Spleen (tissue), 11 donors: ENCODE data around the gene GMCL2. TPM values are rescaled to one million over a fixed set of nuclear protein-coding genes. Genes with fewer than 3 reads are reported as not detected.

ENCODE experiments used
- DNase-seq: peaks from one replicate; pipeline ENCODE4 v3.0.0-alpha.2; 2020
- H3K27ac ChIP-seq, 8 donors: fragments of 200-600 bp; sonication (generic) in 7 of 8; 1 replicate in 4 of 8; 2 replicates in 4 of 8; pipeline versions ENCODE4 v1.5.0 to v1.8.0; 2016 to 2021; ENCODE audit warnings: inconsistent platforms in 4 of 8, mild to moderate bottlenecking in 4 of 8, moderate library complexity in 1 of 8
- H3K27me3 ChIP-seq, 7 donors: fragments of 200-600 bp; sonication (generic) in 6 of 7; replicated peaks in 1 of 7; 1 replicate in 4 of 7; 2 replicates in 3 of 7; pipeline versions ENCODE4 v1.5.0 to v1.8.0; 2016 to 2021; ENCODE audit warnings: inconsistent platforms in 3 of 7, mild to moderate bottlenecking in 1 of 7
- H3K36me3 ChIP-seq, 6 donors: fragments of 200-600 bp; sonication (generic) in 5 of 6; 1 replicate in 4 of 6; 2 replicates in 2 of 6; pipeline versions ENCODE4 v1.5.0 to v1.8.0; 2016 to 2021; ENCODE audit warnings: inconsistent platforms in 2 of 6
- H3K4me1 ChIP-seq, 6 donors: fragments of 200-600 bp; sonication (generic) in 5 of 6; 1 replicate in 3 of 6; 2 replicates in 3 of 6; pipeline versions ENCODE4 v1.5.0 to v1.8.0; 2016 to 2021; ENCODE audit warnings: inconsistent platforms in 3 of 6
- H3K4me3 ChIP-seq, 8 donors: fragments of 200-600 bp; sonication (generic) in 7 of 8; 1 replicate in 4 of 8; 2 replicates in 4 of 8; pipeline versions ENCODE4 v1.5.0 to v1.8.0; 2016 to 2021; ENCODE audit warnings: inconsistent platforms in 4 of 8, mild to moderate bottlenecking in 4 of 8, moderate library complexity in 2 of 8
- H3K9me3 ChIP-seq, 8 donors: fragments of 200-600 bp; sonication (generic) in 7 of 8; 1 replicate in 4 of 8; 2 replicates in 4 of 8; pipeline versions ENCODE4 v1.5.0 to v1.8.0; 2016 to 2021; ENCODE audit warnings: inconsistent platforms in 4 of 8
- POLR2A ChIP-seq, 3 donors: fragments of 450-650 bp; IDR thresholded peaks; one replicate each; pipeline ENCODE4 v1.5.1; 2017; ENCODE audit warnings: antibody characterized with exemption in 3 of 3, mild to moderate bottlenecking in 1 of 3
- POLR2AphosphoS5 ChIP-seq, 3 donors: sonication (generic); formaldehyde crosslinking; IDR thresholded peaks; one replicate each; pipeline ENCODE4 v1.5.1; 2017; ENCODE audit warnings: antibody characterized with exemption in 3 of 3
- WGBS, 5 donors: extraction: QIAGEN DNeasy Blood & Tissue Kit in 3 of 5; methylation state at CpG; one replicate each; pipeline versions ENCODE4 v1.1.5 to v1.1.7; 2013 to 2018; 5-methylcytosine and 5-hydroxymethylcytosine counted together
- intact Hi-C: fragments of 100-400 bp; cut with DNase I; formaldehyde crosslinking; loops from one replicate; pipeline ENCODE4 v1.15.0; 2023; ENCODE audit warnings: low total_unique reads
- polyA plus RNA-seq, 3 donors: library from polyadenylated mRNA; stranded (reverse); fragments of 200-250 nt; gene quantifications; one replicate each; pipeline ENCODE4 v1.2.1, GENCODE V29; 2013
- total RNA-seq, 7 donors: library from RNA; depleted of rRNA in 3 of 7; stranded (reverse); fragments of >200 nt in 3 of 7; fragmentation: NEBNext Ultra II Directional in 4 of 7; extraction: Animal tissue kit (Norgen Biotek cat#: 25700) in 4 of 7; gene quantifications; one replicate each; pipeline versions ENCODE4 v1.1.0 to v1.2.1, GENCODE V29; 2016 to 2021
- TF ChIP-seq, protein P1 (sequence below), 11 experiments: fragments of 200-600 bp in 7 of 11; fragments of 450-650 bp in 4 of 11; sonication (generic) in 4 of 11; IDR thresholded peaks in 8 of 11; conservative IDR thresholded peaks in 3 of 11; 1 replicate in 7 of 11; 2 replicates in 4 of 11; pipeline versions ENCODE4 v1.4.0 to v1.8.0; 2016 to 2021; ENCODE audit warnings: antibody characterized with exemption in 11 of 11, inconsistent platforms in 4 of 11, mild to moderate bottlenecking in 1 of 11
- donor health status: healthy with polysubstance abuse.
- donor health status: DM: no; HTN: no; CAD: no; lungs with moderate emphysema.
- donor health status: DM: no; HTN: no; CAD: no.
- donor health status: Bipolar disorder and iron deficiency.
- donor health status: healthy.
- donor health status: DM: no; HTN: no; CAD: no.
- donor health status: DM: yes; HTN: yes; CAD: no.

Gene GMCL2
- total and polyA plus RNA-seq, 10 donors = 0.03 TPM; not detected in 9

GRCh38 chr5:178209334-178210072 is 22.3 kb upstream of the GMCL2 start:
- no peaks in the 10 kb centered on the region for H3K9me3 ChIP-seq
- no peaks in the 10 kb centered on the region for H3K27me3 ChIP-seq
- H3K36me3 ChIP-seq = peaks cover 0 to 87% (median 80%) of the 10 kb centered on the region in 6 donors
- peak overlapping the region in 1 of 8 donors; percentile 19 for H3K27ac ChIP-seq
- intact Hi-C loops = no loop called here
- peak; percentile 44 for DNase-seq
- peaks cover 15 to 85% (median 43%) of the 10 kb centered on the region in 6 donors for H3K4me1 ChIP-seq
- TF ChIP-seq POLR2AphosphoS5 (IDR thresholded peaks at IDR 0.05) = peak in 2 of 3 donors; percentile 25 to 52
- TF ChIP-seq, protein P1, sequence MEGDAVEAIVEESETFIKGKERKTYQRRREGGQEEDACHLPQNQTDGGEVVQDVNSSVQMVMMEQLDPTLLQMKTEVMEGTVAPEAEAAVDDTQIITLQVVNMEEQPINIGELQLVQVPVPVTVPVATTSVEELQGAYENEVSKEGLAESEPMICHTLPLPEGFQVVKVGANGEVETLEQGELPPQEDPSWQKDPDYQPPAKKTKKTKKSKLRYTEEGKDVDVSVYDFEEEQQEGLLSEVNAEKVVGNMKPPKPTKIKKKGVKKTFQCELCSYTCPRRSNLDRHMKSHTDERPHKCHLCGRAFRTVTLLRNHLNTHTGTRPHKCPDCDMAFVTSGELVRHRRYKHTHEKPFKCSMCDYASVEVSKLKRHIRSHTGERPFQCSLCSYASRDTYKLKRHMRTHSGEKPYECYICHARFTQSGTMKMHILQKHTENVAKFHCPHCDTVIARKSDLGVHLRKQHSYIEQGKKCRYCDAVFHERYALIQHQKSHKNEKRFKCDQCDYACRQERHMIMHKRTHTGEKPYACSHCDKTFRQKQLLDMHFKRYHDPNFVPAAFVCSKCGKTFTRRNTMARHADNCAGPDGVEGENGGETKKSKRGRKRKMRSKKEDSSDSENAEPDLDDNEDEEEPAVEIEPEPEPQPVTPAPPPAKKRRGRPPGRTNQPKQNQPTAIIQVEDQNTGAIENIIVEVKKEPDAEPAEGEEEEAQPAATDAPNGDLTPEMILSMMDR (IDR thresholded peaks at IDR 0.05 in 8 of 11, conservative IDR thresholded peaks at IDR 0.05 in 3 of 11) = no peak
- no peak overlapping the region for H3K4me3 ChIP-seq
- WGBS, 5 donors = 79 to 89% (median 88%) methylated on average over 8 of the region's 8 CpGs

GRCh38 chr5:178208540-178209227 is 21.5 kb upstream of the GMCL2 start:
- peak overlapping the region in 2 of 8 donors; percentile 8 to 19 for H3K27ac ChIP-seq

GRCh38 chr5:178207917-178208280 is 20.7 kb upstream of the GMCL2 start:
- peak overlapping the region in 4 of 8 donors; percentile 8 to 97 (median 42) for H3K27ac ChIP-seq
- intact Hi-C loops = no loop called here
- peak in 1 of 3 donors; percentile 24 for TF ChIP-seq POLR2AphosphoS5 (IDR thresholded peaks at IDR 0.05)
- TF ChIP-seq, protein P1 (IDR thresholded peaks at IDR 0.05 in 8 of 11, conservative IDR thresholded peaks at IDR 0.05 in 3 of 11) = no peak
- peak; percentile 28 for DNase-seq
- peaks cover 0 to 71% (median 65%) of the 10 kb centered on the region in 6 donors for H3K36me3 ChIP-seq
- no peak overlapping the region for H3K4me3 ChIP-seq
- H3K27me3 ChIP-seq = no peaks in the 10 kb centered on the region
- WGBS, 5 donors = 76 to 94% (median 88%) methylated on average over 1 of the region's 1 CpG
- no peaks in the 10 kb centered on the region for H3K9me3 ChIP-seq
- peaks cover 15 to 79% (median 43%) of the 10 kb centered on the region in 6 donors for H3K4me1 ChIP-seq

More at GRCh38 chr5:178208540-178209227, 21.5 kb upstream of the GMCL2 start:
- intact Hi-C loops = no loop called here
- Histone ChIP-seq H3K9me3 (no peaks in the 10 kb centered on the region), H3K36me3 (peaks cover 0 to 79% (median 73%) of the 10 kb centered on the region in 6 donors), H3K4me3 (no peak overlapping the region), H3K27me3 (no peaks in the 10 kb centered on the region), H3K4me1 (peaks cover 15 to 81% (median 45%) of the 10 kb centered on the region in 6 donors)
- no peak for TF ChIP-seq POLR2AphosphoS5 (IDR thresholded peaks at IDR 0.05)
- TF ChIP-seq, protein P1 (IDR thresholded peaks at IDR 0.05 in 8 of 11, conservative IDR thresholded peaks at IDR 0.05 in 3 of 11) = no peak
- no peak for TF ChIP-seq POLR2A (IDR thresholded peaks at IDR 0.05)
- peak; percentile 41 for DNase-seq
- 73 to 89% (median 83%) methylated on average over 5 of the region's 5 CpGs for WGBS, 5 donors
